ENCODE data around the gene LRP5. TPM values are rescaled to one million over a fixed set of nuclear protein-coding genes. Genes with fewer than 3 reads are reported as not detected.
A peak's percentile ranks its signal among the peaks of the same experiment; 100 is the strongest.

Gene LRP5
- total RNA-seq, 1 experiment from 2014 or later = 129 TPM

DNA sequence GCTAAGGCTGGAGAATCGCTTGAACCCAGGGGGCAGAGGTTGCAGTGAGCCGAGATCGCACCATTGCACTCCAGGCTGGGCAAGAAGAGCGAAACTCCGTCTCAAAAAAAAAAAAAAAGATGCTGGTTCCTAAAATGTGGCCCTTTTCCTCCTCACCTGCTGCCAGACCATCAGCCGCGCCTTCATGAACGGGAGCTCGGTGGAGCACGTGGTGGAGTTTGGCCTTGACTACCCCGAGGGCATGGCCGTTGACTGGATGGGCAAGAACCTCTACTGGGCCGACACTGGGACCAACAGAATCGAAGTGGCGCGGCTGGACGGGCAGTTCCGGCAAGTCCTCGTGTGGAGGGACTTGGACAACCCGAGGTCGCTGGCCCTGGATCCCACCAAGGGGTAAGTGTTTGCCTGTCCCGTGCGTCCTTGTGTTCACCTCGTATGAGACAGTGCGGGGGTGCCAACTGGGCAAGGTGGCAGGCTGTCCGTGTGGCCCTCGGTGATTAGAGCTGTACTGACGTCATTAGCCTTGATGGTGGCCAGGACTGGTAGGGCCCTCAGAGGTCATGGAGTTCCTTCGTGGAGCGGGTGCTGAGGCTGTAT is 97.5 kb downstream of the LRP5 start:
- BruUV-seq (replicated peaks) = no TSS peak
- no peak for TF ChIP-seq EZH2 (IDR thresholded peaks at IDR 0.05; ENCODE audit: low read depth)
- TF ChIP-seq, protein P1, sequence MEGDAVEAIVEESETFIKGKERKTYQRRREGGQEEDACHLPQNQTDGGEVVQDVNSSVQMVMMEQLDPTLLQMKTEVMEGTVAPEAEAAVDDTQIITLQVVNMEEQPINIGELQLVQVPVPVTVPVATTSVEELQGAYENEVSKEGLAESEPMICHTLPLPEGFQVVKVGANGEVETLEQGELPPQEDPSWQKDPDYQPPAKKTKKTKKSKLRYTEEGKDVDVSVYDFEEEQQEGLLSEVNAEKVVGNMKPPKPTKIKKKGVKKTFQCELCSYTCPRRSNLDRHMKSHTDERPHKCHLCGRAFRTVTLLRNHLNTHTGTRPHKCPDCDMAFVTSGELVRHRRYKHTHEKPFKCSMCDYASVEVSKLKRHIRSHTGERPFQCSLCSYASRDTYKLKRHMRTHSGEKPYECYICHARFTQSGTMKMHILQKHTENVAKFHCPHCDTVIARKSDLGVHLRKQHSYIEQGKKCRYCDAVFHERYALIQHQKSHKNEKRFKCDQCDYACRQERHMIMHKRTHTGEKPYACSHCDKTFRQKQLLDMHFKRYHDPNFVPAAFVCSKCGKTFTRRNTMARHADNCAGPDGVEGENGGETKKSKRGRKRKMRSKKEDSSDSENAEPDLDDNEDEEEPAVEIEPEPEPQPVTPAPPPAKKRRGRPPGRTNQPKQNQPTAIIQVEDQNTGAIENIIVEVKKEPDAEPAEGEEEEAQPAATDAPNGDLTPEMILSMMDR (conservative IDR thresholded peaks at IDR 0.05) = no peak
- H3K4me1 ChIP-seq (replicated peaks; ENCODE audit: insufficient read depth) = no peaks in the 10 kb centered on the region
- H2AFZ ChIP-seq = no peak overlapping the region
- H4K20me1 ChIP-seq (ENCODE audit: insufficient read depth) = peaks cover 8% of the 10 kb centered on the region
- DNase-seq = no peak
- H3K27me3 ChIP-seq (ENCODE audit: insufficient read depth, low read depth) = no peaks in the 10 kb centered on the region
- no peaks in the 10 kb centered on the region for H3K9me3 ChIP-seq (ENCODE audit: insufficient read depth, low read depth)
- H3K4me3 ChIP-seq = no peak overlapping the region
- H3K9me2 ChIP-seq (ENCODE audit: insufficient read depth) = no peaks in the 10 kb centered on the region
- intact Hi-C loops (cut with micrococcal nuclease; ENCODE audit: unreplicated experiment) = no loop called here
- no peak overlapping the region for H3K27ac ChIP-seq
- H3K4me2 ChIP-seq = no peak overlapping the region
- H3F3A ChIP-seq (ENCODE audit: insufficient read depth, low read depth) = no peaks in the 10 kb centered on the region
- peaks cover 27% of the 10 kb centered on the region for H3K36me3 ChIP-seq (ENCODE audit: low read depth)
- ChIA-PET POLR2A (ENCODE audit: unreplicated experiment) (no interaction called here), CTCF (no interaction called here)
- no peaks in the 10 kb centered on the region for H3K79me2 ChIP-seq (ENCODE audit: low read depth)

GRCh38 chr11:68411501-68411991 is 99.2 kb downstream of the LRP5 start:
- BruUV-seq (replicated peaks) = no TSS peak
- no peaks in the 10 kb centered on the region for H3K79me2 ChIP-seq (ENCODE audit: low read depth)
- no peaks in the 10 kb centered on the region for H3K4me1 ChIP-seq (replicated peaks; ENCODE audit: insufficient read depth)
- ChIA-PET POLR2A (ENCODE audit: unreplicated experiment) (interaction anchor here (0.5 kb wide), 1 partner anchor 420 kb away, joined by 4 read pairs; no protein-coding TSS in a partner anchor), CTCF (no interaction called here)
- no peak for TF ChIP-seq EZH2 (IDR thresholded peaks at IDR 0.05; ENCODE audit: low read depth)
- TF ChIP-seq, protein P1 (conservative IDR thresholded peaks at IDR 0.05) = no peak
- H3K27me3 ChIP-seq (ENCODE audit: insufficient read depth, low read depth) = no peaks in the 10 kb centered on the region
- H3K36me3 ChIP-seq (ENCODE audit: low read depth) = peaks cover 20% of the 10 kb centered on the region
- no peak overlapping the region for H3K4me2 ChIP-seq
- DNase-seq = peak in 1 of 2 experiments; percentile 45
- H3K27ac ChIP-seq = no peak overlapping the region
- H3K4me3 ChIP-seq = no peak overlapping the region
- H3K9me3 ChIP-seq (ENCODE audit: insufficient read depth, low read depth) = no peaks in the 10 kb centered on the region
- intact Hi-C loops (cut with micrococcal nuclease; ENCODE audit: unreplicated experiment) = no loop called here
- peaks cover 8% of the 10 kb centered on the region for H4K20me1 ChIP-seq (ENCODE audit: insufficient read depth)
- H2AFZ ChIP-seq = no peak overlapping the region
- 0 out of 2 replicates have a peak, but pooled peaks cover 2% of the 10 kb centered on the region for H3F3A ChIP-seq (ENCODE audit: insufficient read depth, low read depth)
- no peaks in the 10 kb centered on the region for H3K9me2 ChIP-seq (ENCODE audit: insufficient read depth)

DNA sequence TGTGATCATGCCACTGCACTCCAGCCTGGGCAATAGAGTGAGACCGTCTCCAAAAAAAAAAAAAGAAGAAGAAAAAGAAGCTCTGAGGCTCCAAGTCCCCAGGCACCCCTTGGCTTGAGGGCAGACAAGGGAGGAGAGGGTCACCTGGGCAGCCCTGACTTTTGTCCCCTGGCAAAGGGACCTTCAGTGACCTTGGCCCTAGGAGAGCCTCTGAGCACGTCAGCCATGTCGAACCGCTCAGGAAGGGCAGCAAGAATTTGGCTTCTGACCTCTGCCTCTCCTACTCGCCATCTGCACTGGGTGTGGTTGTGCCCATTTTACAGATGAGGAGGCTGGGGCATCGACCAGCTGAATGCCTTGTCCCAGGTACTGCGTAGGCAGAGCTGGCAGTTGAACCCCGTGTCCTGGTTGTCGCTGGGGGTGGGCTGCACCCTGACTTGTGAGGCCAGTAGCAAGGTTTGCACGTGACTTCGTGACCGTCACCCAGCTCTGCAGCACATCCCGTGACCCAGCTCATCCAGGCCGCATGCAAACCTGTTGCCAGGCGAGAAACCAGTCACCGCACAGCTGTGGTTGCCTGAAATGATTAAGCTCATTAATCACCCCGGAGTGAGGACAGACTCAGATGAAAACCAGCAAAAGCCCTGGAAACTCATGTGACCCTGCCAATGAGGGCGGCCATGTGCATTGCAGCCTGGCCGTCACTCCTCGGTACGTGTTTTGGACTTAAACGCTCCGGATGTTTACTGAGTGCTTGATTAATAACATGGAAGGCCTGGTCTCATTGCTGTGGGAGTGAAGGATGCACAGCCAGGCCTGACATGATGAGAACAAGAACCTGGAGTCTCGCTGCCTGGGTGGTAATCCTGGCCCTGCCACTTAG is 100.4 kb downstream of the LRP5 start:
- no peak for DNase-seq
- TF ChIP-seq EZH2 (IDR thresholded peaks at IDR 0.05; ENCODE audit: low read depth) = no peak
- TF ChIP-seq, protein P1 (conservative IDR thresholded peaks at IDR 0.05) = no peak
- peaks cover 19% of the 10 kb centered on the region for H3K36me3 ChIP-seq (ENCODE audit: low read depth)
- H3K9me3 ChIP-seq (ENCODE audit: insufficient read depth, low read depth) = no peaks in the 10 kb centered on the region
- intact Hi-C loops (cut with micrococcal nuclease; ENCODE audit: unreplicated experiment) = no loop called here
- ChIA-PET CTCF (no interaction called here), POLR2A (ENCODE audit: unreplicated experiment) (no interaction called here)
- no peak overlapping the region for H3K4me3 ChIP-seq
- H3K79me2 ChIP-seq (ENCODE audit: low read depth) = no peaks in the 10 kb centered on the region
- H3F3A ChIP-seq (ENCODE audit: insufficient read depth, low read depth) = 0 out of 2 replicates have a peak, but pooled peaks cover 2% of the 10 kb centered on the region
- no peaks in the 10 kb centered on the region for H3K4me1 ChIP-seq (replicated peaks; ENCODE audit: insufficient read depth)
- peaks cover 17% of the 10 kb centered on the region for H4K20me1 ChIP-seq (ENCODE audit: insufficient read depth)
- H3K4me2 ChIP-seq = no peak overlapping the region
- no TSS peak for BruUV-seq (replicated peaks)
- H3K27ac ChIP-seq = no peak overlapping the region
- no peaks in the 10 kb centered on the region for H3K9me2 ChIP-seq (ENCODE audit: insufficient read depth)
- no peak overlapping the region for H2AFZ ChIP-seq
- no peaks in the 10 kb centered on the region for H3K27me3 ChIP-seq (ENCODE audit: insufficient read depth, low read depth)
